OCI-LY7 (cell line): ENCODE data around the gene TXNDC17. TPM values are rescaled to one million over a fixed set of nuclear protein-coding genes. Genes with fewer than 3 reads are reported as not detected.

Source experiments
- BruUV-seq: library from RNA; stranded (reverse); fragments of 400-500 nt; replicated peaks from 2 replicates; lab custom pipeline; 2021; lab: Mats Ljungman, UMichigan
- CTCF ChIA-PET: fragments of 300-600 bp; sonication (Branson Sonifier 250); formaldehyde crosslinking; loops from one replicate; lab custom pipeline; 2022; ENCODE audit warnings: antibody characterized with exemption; ENCODE audit not compliant: unreplicated experiment; lab: Charles Lee
- POLR2A ChIA-PET: fragments of 300-600 bp; sonication (Branson Sonifier 250); formaldehyde crosslinking; loops from one replicate; lab custom pipeline; 2022; ENCODE audit warnings: antibody characterized with exemption; lab: Charles Lee
- DNase-seq: peaks from one replicate; pipeline ENCODE4 v3.0.0-alpha.2; 2015; ENCODE audit warnings: low spot score
- H2AFZ ChIP-seq: fragments of 200-600 bp; sonication (generic), shearing (Covaris generic); 2 replicates; pipeline ENCODE4 v1.6.1; 2014; ENCODE audit warnings: mild to moderate bottlenecking, antibody characterized with exemption, low read length, moderate library complexity
- H3K27ac ChIP-seq: fragments of 200-600 bp; sonication (generic); 2 replicates; pipeline ENCODE4 v1.5.1; 2014; ENCODE audit warnings: mixed run types, low read depth, mild to moderate bottlenecking, moderate library complexity, low read length, inconsistent platforms; ENCODE audit not compliant: poor library complexity, severe bottlenecking
- H3K36me3 ChIP-seq: fragments of 200-600 bp; sonication (generic); 2 replicates; pipeline ENCODE4 v1.6.1; 2014; ENCODE audit warnings: mild to moderate bottlenecking, antibody characterized with exemption, low read length, moderate library complexity, mixed read lengths; ENCODE audit not compliant: insufficient read depth
- H3K4me1 ChIP-seq: fragments of 200-600 bp; sonication (generic); 2 replicates; pipeline ENCODE4 v1.5.1; 2014; ENCODE audit warnings: mild to moderate bottlenecking, low read length; ENCODE audit not compliant: insufficient read depth, poor library complexity, severe bottlenecking
- H3K4me2 ChIP-seq: fragments of 200-600 bp; sonication (generic); 2 replicates; pipeline ENCODE4 v1.6.1; 2014; ENCODE audit warnings: mild to moderate bottlenecking, low read length
- H3K4me3 ChIP-seq: fragments of 200-600 bp; sonication (generic); 2 replicates; pipeline ENCODE4 v1.5.1; 2014; ENCODE audit warnings: mild to moderate bottlenecking, low read depth, low read length; ENCODE audit not compliant: poor library complexity, severe bottlenecking
- H3K79me2 ChIP-seq: fragments of 200-600 bp; sonication (generic); 2 replicates; pipeline ENCODE4 v1.6.1; 2016; ENCODE audit warnings: low read depth, mild to moderate bottlenecking, low read length, moderate library complexity, mixed read lengths; ENCODE audit not compliant: insufficient read depth
- H3K9me2 ChIP-seq: fragments of 200-600 bp; sonication (generic); 2 replicates; pipeline ENCODE4 v1.6.1; 2016; ENCODE audit warnings: mild to moderate bottlenecking, low read length, mixed read lengths; ENCODE audit not compliant: insufficient read depth
- H3K9me3 ChIP-seq: fragments of 200-600 bp; sonication (generic); 2 replicates; pipeline ENCODE4 v1.6.1; 2014; ENCODE audit warnings: mild to moderate bottlenecking, mixed run types, low read length, mixed read lengths
- H4K20me1 ChIP-seq: fragments of 200-600 bp; sonication (generic); 2 replicates; pipeline ENCODE4 v1.6.1; 2014; ENCODE audit warnings: mild to moderate bottlenecking, antibody characterized with exemption, low read length, moderate library complexity, mixed read lengths; ENCODE audit not compliant: insufficient read depth
- CTCF ChIP-seq: fragments of 200-600 bp; sonication (generic); conservative IDR thresholded peaks from 2 replicates; pipeline ENCODE4 v1.5.1; 2014; ENCODE audit warnings: mild to moderate bottlenecking, antibody characterized with exemption, low read length, moderate library complexity, mixed read lengths
- EZH2phosphoT487 ChIP-seq: fragments of 200-600 bp; sonication (generic); IDR thresholded peaks from 2 replicates; pipeline ENCODE4 v1.6.1; 2018; ENCODE audit warnings: low read depth, borderline replicate concordance, mild to moderate bottlenecking, mixed run types, antibody characterized with exemption, low read length, moderate library complexity, mixed read lengths
- intact Hi-C: fragments of 100-400 bp; cut with micrococcal nuclease; formaldehyde crosslinking; loops from one replicate; pipeline ENCODE4 v1.10.0; 2022; ENCODE audit not compliant: unreplicated experiment
- total RNA-seq, 2 experiments: library from RNA; depleted of rRNA in 1 of 2; stranded (reverse); fragments of >200 nt in 1 of 2; shearing (Covaris generic) in 1 of 2; gene quantifications; 2 replicates each; pipeline ENCODE4 v1.2.3, GENCODE V29; 2014 to 2022

The TXNDC17 gene
- total RNA-seq, 2 experiments from 2014 or later = 63.7 to 81.4 TPM

- Histone ChIP-seq H2AFZ (peak overlapping the region; percentile 91; the same call in 1 of the 2 replicates), H3K9me2 (no peaks in the 10 kb centered on the region), H3K36me3 (peaks cover 50% of the 10 kb centered on the region), H3K27ac (peak overlapping the region; percentile 84), H3K4me1 (peaks cover 20% of the 10 kb centered on the region), H3K9me3 (no peaks in the 10 kb centered on the region), H3K4me2 (peak overlapping the region; percentile 84), H3K4me3 (peak overlapping the region; percentile 89), H3K79me2 (peaks cover 27% of the 10 kb centered on the region; the same call in 1 of the 2 replicates), H4K20me1 (peaks cover 22% of the 10 kb centered on the region; the same call in 1 of the 2 replicates)
- intact Hi-C loops = no loop called here
- peak; percentile 39 for DNase-seq
- BruUV-seq = TSS peak; percentile 71
- CTCF ChIA-PET = interaction anchor here (0.6 kb wide), 1 partner anchor 715 kb away, joined by 9 read pairs; no protein-coding TSS in a partner anchor
- POLR2A ChIA-PET = interaction anchor here (0.7 to 2.0 kb wide), 2 partner anchors 9 to 1343 kb away, joined by 3 to 6 read pairs; partner anchors contain the start of genes C17orf100 and MED31
- TF ChIP-seq EZH2phosphoT487 = no peak
- TF ChIP-seq CTCF = no peak
Observed at GRCh38 chr17:6641247-6641863, 495 bp downstream of the TXNDC17 start.

DNA sequence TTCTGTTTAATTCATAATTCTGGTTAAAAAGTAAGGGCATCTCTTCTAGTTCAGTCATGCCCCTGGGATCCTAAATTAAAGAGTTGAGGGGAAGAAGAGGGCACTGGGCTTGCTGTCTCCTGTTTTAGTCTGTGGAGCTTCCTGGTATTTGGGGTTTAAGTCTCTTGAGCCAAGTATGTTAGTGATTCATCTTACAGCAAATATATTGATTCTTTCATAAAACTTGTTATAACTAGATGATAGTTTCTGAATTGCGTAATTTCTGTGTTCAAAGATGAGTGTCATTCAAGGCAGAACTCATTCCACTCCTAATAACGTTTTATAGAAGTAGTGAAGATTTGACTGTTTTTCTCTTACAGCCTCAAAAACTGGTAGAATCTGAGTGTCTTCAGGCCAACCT lies 1.7 kb downstream of the TXNDC17 start:
- DNase-seq = no peak
- intact Hi-C loops = no loop called here
- Histone ChIP-seq H3K27ac (no peak overlapping the region), H3K4me1 (peaks cover 26% of the 10 kb centered on the region), H2AFZ (no peak overlapping the region), H3K9me3 (no peaks in the 10 kb centered on the region), H3K36me3 (peaks cover 56% of the 10 kb centered on the region), H3K4me3 (peak overlapping the region; percentile 89), H3K79me2 (peaks cover 31% of the 10 kb centered on the region; the same call in 1 of the 2 replicates), H3K9me2 (no peaks in the 10 kb centered on the region), H3K4me2 (peak overlapping the region; percentile 84), H4K20me1 (peaks cover 22% of the 10 kb centered on the region; the same call in 1 of the 2 replicates)
- CTCF ChIA-PET = no interaction called here
- no TSS peak for BruUV-seq
- TF ChIP-seq EZH2phosphoT487 (no peak), CTCF (no peak)
- POLR2A ChIA-PET = interaction anchor here (0.6 to 2.0 kb wide), 2 partner anchors 8 to 100 kb away, joined by 3 to 6 read pairs; partner anchors contain the start of genes C17orf100 and MED31
